Caco-2 (cell line): ENCODE measurements around the gene COP1. TPM values are rescaled to one million over a fixed set of nuclear protein-coding genes. Genes with fewer than 3 reads are reported as not detected.
A peak's percentile ranks its signal among the peaks of the same experiment; 100 is the strongest.

Experiments used
- BruUV-seq: library from RNA; stranded (reverse); fragments of 400-500 nt; replicated peaks from 2 replicates; lab custom pipeline; 2021; lab: Mats Ljungman, UMichigan
- CTCF ChIA-PET: fragments of 300-600 bp; sonication (Branson Sonifier 250); formaldehyde crosslinking; loops from one replicate; lab custom pipeline; 2022; ENCODE audit warnings: antibody characterized with exemption; lab: Charles Lee
- POLR2A ChIA-PET: fragments of 300-600 bp; sonication (Branson Sonifier 250); formaldehyde crosslinking; loops from one replicate; lab custom pipeline; 2022; ENCODE audit warnings: antibody characterized with exemption; lab: Charles Lee
- DNase-seq, 2 experiments: peaks; one replicate each; pipeline versions ENCODE4 v3.0.0 to v3.0.0-alpha.2; 2020 to 2022
- H3K27me3 ChIP-seq: replicated peaks from 2 replicates; pipeline ENCODE4 v1.6.0; 2011; ENCODE audit warnings: low read length; ENCODE audit not compliant: control insufficient read depth, insufficient read depth
- H3K36me3 ChIP-seq: 2 replicates; pipeline ENCODE4 v1.5.1; 2011; ENCODE audit warnings: low read length; ENCODE audit not compliant: control insufficient read depth, insufficient read depth
- H3K4me1 ChIP-seq: fragments of 250-450 bp; sonication (Bioruptor Pico); 2 replicates; pipeline ENCODE4 v1.5.1; 2020; ENCODE audit warnings: mild to moderate bottlenecking
- H3K4me3 ChIP-seq: 2 replicates; pipeline ENCODE4 v1.5.1; 2011; ENCODE audit warnings: low read depth, mild to moderate bottlenecking, control low read depth, low read length
- H3K9me3 ChIP-seq: fragments of 250-450 bp; sonication (Bioruptor Pico); 2 replicates; pipeline ENCODE4 v1.5.1; 2020; ENCODE audit warnings: mild to moderate bottlenecking, moderate library complexity
- H3K27ac Mint-ChIP-seq: one replicate; pipeline ENCODE4 v1.8.0; 2022; ENCODE audit warnings: mixed read lengths; ENCODE audit not compliant: unreplicated experiment
- H3K27me3 Mint-ChIP-seq: one replicate; pipeline ENCODE4 v1.8.0; 2022; ENCODE audit warnings: mixed read lengths; ENCODE audit not compliant: insufficient read depth, unreplicated experiment
- H3K36me3 Mint-ChIP-seq: one replicate; pipeline ENCODE4 v1.8.0; 2022; ENCODE audit warnings: mild to moderate bottlenecking, mixed read lengths; ENCODE audit not compliant: insufficient read depth, unreplicated experiment
- H3K4me1 Mint-ChIP-seq: one replicate; pipeline ENCODE4 v1.8.0; 2022; ENCODE audit warnings: low read depth, mixed read lengths; ENCODE audit not compliant: unreplicated experiment
- H3K4me3 Mint-ChIP-seq: one replicate; pipeline ENCODE4 v1.8.0; 2022; ENCODE audit warnings: mild to moderate bottlenecking, moderate library complexity, mixed read lengths; ENCODE audit not compliant: unreplicated experiment
- H3K9me3 Mint-ChIP-seq: one replicate; pipeline ENCODE4 v1.8.0; 2022; ENCODE audit warnings: mixed read lengths; ENCODE audit not compliant: unreplicated experiment
- CTCF ChIP-seq, 2 experiments: fragments of 200-600 bp in 1 of 2; IDR thresholded peaks; 1 replicate in 1 of 2; 2 replicates in 1 of 2; pipeline versions ENCODE4 v1.5.1 to v1.8.0; 2011 to 2022; ENCODE audit warnings: antibody characterized with exemption in 1 of 2, control low read depth in 1 of 2, inconsistent platforms in 1 of 2, low read depth in 1 of 2, low read length in 1 of 2, mild to moderate bottlenecking in 1 of 2, moderate library complexity in 1 of 2; ENCODE audit not compliant: insufficient read depth in 1 of 2, severe bottlenecking in 1 of 2, unreplicated experiment in 1 of 2
- intact Hi-C: fragments of 100-400 bp; cut with micrococcal nuclease; formaldehyde crosslinking; loops from one replicate; pipeline ENCODE4 v1.10.0; 2022; ENCODE audit not compliant: unreplicated experiment
- total RNA-seq: library from RNA; stranded (reverse); gene quantifications from 2 replicates; pipeline ENCODE4 v1.2.3, GENCODE V29; 2022

Gene COP1
- total RNA-seq, 1 experiment from 2014 or later, result 46.9 TPM

DNA sequence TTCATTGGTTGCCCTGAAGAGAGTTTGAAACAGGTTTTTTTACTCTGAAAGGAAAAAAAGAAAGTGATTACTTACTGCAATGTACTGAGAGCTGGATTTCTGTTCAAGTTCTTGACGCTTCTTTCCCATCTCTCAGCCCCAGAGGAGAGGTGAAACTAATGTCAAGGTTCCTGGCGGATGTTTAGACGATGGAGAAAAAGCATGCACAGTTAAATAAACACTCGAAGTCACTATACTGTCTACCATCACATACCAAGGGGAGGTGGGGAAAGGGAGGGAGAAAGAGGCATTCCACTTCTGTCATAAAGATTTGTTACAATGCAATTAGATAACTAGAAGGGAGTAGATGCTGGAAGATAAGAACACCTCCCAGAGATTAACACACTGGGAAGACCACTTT lies 286.7 kb downstream of the COP1 start:
- Mint-ChIP-seq H3K36me3 (no peaks in the 10 kb centered on the region), H3K9me3 (no peaks in the 10 kb centered on the region), H3K4me3 (no peak overlapping the region), H3K27ac (no peak overlapping the region), H3K4me1 (no peaks in the 10 kb centered on the region), H3K27me3 (no peaks in the 10 kb centered on the region)
- TF ChIP-seq CTCF (IDR thresholded peaks at IDR 0.05; ENCODE audit: insufficient read depth in 1 of 2, low read depth in 1 of 2, low read length in 1 of 2, severe bottlenecking in 1 of 2, unreplicated experiment in 1 of 2), result no peak
- Histone ChIP-seq H3K9me3 (no peaks in the 10 kb centered on the region), H3K36me3 (no peaks in the 10 kb centered on the region), H3K4me3 (no peak overlapping the region), H3K27me3 (no peaks in the 10 kb centered on the region), H3K4me1 (peaks cover 14% of the 10 kb centered on the region)
- no TSS peak for BruUV-seq
- intact Hi-C loops, result no loop called here
- ChIA-PET POLR2A (no interaction called here), CTCF (no interaction called here)
- DNase-seq, result peak in 1 of 2 experiments; percentile 2

GRCh38 chr1:175919001-175919400 lies 288.1 kb downstream of the COP1 start:
- H3K9me3 ChIP-seq, result no peaks in the 10 kb centered on the region
- Mint-ChIP-seq H3K4me1 (no peaks in the 10 kb centered on the region), H3K27me3 (no peaks in the 10 kb centered on the region)

GRCh38 chr1:175918364-175918801 lies 288.7 kb downstream of the COP1 start:
- Mint-ChIP-seq H3K4me3 (no peak overlapping the region), H3K36me3 (no peaks in the 10 kb centered on the region), H3K9me3 (no peaks in the 10 kb centered on the region), H3K27ac (no peak overlapping the region), H3K4me1 (no peaks in the 10 kb centered on the region), H3K27me3 (no peaks in the 10 kb centered on the region)
- intact Hi-C loops, result no loop called here
- no TSS peak for BruUV-seq
- no peaks in the 10 kb centered on the region for H3K27me3 ChIP-seq
- DNase-seq, result no peak
- ChIA-PET CTCF (no interaction called here), POLR2A (no interaction called here)
- H3K36me3 ChIP-seq, result no peaks in the 10 kb centered on the region
- no peak overlapping the region for H3K4me3 ChIP-seq
- peaks cover 14% of the 10 kb centered on the region for H3K4me1 ChIP-seq
- no peaks in the 10 kb centered on the region for H3K9me3 ChIP-seq
- no peak for TF ChIP-seq CTCF (IDR thresholded peaks at IDR 0.05; ENCODE audit: insufficient read depth in 1 of 2, low read depth in 1 of 2, low read length in 1 of 2, severe bottlenecking in 1 of 2, unreplicated experiment in 1 of 2)

More at GRCh38 chr1:175919001-175919400, 288.1 kb downstream of the COP1 start:
- H3K4me3 ChIP-seq, result no peak overlapping the region
- intact Hi-C loops, result no loop called here
- Mint-ChIP-seq H3K4me3 (no peak overlapping the region), H3K27ac (no peak overlapping the region), H3K9me3 (no peaks in the 10 kb centered on the region), H3K36me3 (no peaks in the 10 kb centered on the region)
- TF ChIP-seq CTCF (IDR thresholded peaks at IDR 0.05; ENCODE audit: insufficient read depth in 1 of 2, low read depth in 1 of 2, low read length in 1 of 2, severe bottlenecking in 1 of 2, unreplicated experiment in 1 of 2), result no peak
- ChIA-PET POLR2A (no interaction called here), CTCF (no interaction called here)
- no TSS peak for BruUV-seq
- H3K36me3 ChIP-seq, result no peaks in the 10 kb centered on the region
- peaks cover 14% of the 10 kb centered on the region for H3K4me1 ChIP-seq
- no peaks in the 10 kb centered on the region for H3K27me3 ChIP-seq
- no peak for DNase-seq
